Hematopoietic multipotent progenitor cell treated with erythropoietin and hydrocortisone succinate and interleukin-3 and kit ligand, for 4 days (in vitro differentiated cells): ENCODE measurements around the gene AP5B1.
A peak's percentile ranks its signal among the peaks of the same experiment; 100 is the strongest.
"Not testable (repeated sequence)": the region's sequence is repeated elsewhere in the genome, so short reads cannot be mapped to it uniquely, and the experiment has no call there.

Experiments
- DNase-seq: peaks from one replicate; pipeline ENCODE4 v3.0.0-alpha.2; 2015

The AP5B1 gene

DNA sequence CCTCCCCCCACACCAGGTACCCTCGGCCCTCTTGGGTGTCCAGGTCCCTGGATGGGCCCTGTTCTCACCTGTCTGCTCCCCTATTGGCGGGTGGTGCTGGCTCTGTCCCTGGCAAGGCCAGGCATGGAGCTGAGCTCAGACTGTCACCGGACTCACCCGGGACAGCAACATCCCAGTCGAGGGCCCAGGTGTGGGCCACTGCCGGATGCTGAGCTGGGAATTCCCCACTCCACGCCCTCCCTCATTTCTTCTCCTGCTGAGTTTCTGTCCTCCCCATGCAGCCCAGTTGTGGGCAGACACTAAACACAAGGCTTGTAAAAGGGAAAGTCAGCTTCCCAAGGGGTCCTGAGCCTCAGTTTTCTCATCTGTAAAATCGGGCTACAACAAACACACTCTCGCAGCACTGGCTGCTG, 2.0 kb upstream of the AP5B1 start:
- DNase-seq = no peak

DNA sequence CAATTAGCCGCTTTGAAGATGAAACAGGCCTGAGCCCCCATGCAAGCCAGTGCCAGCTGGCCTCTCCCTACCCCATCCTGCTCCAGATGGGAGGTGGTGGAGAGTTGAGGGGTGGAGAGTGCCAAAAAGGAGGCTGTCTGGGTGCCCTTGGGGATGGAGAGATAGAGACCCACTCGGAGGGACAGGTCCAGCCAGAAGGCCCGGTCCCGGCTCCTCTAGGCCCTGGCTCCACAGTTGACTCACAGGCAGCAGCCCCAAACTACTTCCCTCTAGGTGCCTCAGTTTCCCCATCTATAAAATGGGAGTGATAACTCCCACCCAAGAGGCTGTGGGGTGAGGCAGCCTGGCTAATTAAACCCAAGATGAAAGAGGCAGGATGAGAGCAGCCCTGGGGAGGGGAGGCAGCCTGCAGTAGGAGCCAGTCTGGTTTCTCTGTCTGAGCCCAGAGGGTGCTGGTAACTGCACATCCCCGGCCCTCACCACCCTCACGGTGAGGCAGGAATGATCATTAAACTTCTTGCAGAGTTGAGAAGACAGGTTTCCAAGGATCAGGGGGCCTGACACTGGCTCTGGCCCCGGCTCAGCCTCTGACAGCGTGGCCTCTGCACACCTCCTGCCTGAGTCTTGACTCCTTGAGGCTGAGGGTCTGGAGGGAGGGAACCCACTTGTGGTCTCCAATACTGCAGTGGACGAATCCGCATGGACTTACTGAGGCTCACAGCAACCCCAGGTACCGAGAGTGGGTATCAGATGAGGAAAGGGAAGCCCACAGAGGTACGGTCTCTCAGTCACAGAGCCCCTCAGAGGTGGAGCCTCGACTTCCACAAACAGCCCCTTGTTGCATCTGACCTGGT, 1.4 kb upstream of the AP5B1 start:
- DNase-seq = no peak

DNA sequence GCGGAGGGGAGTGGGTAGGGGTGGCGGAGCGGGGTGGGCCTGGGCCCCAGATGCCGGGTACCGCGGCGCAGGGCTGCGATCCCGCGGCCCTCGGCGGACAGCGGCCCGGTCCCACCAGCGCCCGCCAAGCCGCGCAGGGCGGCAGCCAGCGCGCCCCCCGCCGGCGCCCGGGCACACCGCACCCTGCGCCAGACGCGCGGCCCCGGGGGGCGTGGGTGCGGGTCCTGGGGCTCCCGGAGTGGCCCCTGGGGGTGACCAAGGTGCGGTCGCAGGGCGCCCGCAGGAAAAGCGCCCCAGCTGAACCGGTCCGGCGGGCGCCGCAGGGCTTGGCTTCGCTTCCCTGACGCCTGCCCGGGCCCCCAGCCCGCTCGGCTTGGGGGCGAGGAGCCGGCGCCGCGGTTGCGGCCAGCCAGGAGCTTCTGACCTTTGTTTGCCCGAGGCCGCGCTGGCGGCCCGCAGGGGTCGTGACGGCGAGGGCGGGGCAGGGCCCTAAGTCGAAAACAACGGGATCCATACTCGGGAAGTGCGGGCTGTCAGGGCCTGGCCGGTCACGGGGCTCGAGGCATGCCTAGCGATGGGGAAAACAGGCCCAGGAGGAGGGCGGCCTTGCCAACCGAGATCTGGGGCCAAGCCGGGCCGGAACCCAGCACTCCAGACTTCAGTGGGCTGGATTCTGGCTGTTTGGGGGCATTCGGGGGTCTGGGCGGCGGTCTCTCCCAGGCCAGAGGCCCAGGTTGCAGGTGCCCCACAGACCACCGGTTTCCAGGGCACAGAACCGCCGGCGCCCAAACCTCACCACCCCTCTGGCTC, 581 bp upstream of the AP5B1 start:
- peak; percentile 25 for DNase-seq

DNA sequence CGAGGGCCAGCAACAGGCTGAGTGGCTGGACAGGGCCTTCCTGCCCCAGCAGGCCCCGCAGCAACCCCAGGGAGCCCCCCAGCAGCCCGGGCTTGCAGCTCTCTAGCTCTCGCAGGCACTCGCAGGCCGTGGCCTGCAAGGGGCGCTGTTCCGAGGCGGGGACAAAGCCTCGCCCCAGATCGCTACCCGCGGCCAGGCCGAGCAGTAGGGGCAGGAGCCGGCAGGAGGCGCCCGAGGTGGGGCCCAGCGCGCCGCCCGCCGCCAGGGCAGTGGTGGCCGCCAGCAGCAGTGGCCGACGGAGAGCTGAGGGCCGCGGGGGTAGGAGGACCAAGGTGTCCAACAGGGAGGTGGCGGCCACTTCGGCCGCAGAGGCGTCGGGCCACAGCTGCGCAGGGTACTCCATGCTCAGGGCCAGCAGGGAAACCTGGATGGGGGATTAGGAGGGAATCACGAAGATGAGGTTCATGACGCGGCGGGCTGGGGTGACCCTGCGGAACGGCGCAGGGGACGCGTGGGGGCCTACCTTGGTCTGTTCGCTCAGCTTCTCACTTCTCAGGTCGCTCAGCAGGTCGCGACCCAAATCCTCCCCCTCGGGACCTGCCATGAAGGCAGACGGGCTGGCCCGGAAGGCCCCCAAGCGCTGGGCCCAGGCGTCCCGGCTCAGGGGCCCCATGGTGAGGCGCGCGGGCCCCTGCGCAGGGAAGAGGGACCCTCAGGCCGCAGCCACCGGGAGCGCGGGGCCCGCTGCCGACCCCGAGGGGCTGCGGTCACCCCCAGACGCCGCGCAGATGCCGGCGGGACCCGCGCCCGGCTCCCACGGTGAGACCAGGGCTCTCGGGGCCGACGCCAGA, 632 bp downstream of the AP5B1 start:
- DNase-seq = peak; percentile 94

DNA sequence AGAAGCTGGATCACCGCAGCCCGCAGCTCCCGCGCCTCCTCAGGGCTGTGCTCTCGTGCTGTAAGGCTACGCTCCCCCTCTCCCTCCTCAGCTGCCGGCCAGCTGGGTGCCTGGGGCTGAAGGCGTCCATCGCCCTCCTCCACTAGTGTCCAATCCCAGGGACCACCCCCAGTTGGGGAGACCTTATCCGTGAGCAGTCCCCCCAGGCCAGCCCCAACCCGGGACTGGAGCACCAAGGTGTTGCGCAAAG, 1.2 kb downstream of the AP5B1 start:
- no peak for DNase-seq

DNA sequence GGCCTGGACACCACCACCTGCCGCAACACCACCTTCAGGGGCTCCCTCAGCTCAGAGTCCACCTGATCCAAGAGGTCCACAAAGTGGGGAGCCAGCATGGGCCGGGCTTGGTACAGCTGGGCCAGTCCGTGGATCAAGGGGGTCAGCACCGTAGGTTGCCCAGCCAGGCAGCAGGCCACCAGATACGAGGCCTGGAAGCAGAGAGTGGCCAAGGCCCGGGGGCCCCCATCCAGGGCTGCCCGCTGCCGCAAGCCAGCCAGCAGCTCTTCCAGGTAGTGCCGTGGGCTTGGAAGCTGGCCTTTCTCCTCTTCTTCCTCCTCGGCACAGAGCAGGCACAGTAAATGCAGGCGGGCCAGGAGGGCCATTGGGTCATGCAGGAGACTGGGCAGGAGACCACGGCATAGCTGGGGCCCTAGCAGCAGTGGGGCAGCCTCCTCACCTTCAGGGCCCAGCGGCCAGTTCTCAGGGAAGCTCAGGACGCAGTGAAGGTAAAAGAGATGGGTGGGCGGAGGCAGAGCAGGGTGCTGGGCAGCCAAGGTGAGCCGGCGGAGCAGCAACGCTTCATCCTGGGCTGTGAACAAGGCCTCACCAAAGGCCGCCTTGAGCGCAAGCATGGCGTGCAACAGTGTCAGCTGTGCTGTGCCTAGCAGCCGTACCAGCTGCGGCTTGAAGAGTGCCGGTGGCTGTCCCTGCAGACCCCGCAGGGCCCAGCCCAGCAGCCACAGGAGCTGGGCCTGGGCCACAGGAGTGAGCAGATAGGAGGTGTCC, 1.7 kb downstream of the AP5B1 start:
- no peak for DNase-seq

DNA sequence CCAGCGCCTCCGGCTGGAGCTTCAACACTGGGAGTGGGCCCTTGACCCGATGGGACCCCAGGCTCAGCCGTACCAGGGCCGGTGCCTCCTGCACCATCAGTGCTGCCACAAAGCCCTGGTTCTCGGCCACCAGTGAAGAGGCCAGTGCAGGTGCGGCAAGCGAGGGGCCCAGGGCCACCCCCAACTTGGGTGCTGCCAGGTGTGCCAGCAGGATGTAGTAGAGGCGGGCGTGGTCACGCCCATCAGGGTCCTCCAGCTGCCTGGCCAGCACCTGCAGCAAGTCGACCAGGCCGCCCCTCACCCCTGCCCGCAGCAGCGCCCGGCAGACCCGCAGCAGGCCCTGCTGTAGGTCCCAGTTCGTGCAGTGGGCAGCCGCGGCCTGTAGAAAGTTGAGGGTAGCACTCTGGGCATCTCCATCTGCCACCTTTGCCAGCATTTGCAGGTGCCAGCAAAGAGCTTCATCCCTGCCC, 2.3 kb downstream of the AP5B1 start:
- DNase-seq = no peak

DNA sequence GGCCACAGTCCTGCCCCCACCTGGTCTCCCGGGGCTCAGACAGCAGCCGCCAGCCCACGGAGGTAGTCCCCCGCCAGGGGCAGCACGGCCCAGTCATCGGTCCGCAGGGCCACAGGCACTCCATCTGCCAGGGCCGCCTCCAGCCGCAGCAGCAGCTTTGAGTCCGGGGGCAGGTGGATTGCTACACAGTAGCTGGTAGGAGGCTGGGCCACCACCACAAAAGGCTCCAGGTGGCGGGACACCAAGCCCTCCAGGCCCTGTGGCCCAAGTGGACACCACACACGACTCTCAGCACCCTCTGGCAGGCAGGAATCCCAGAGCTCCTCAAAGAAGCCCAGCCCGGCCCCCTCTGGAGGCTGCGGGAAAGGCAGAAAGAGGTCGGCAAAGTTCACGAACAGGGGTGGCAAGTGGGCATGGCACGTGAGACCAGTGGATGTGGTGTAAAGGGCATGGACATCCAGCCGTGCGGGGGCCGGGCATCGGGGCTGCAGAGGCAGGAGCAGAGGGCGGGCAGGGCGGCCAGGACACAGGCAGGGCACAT, 2.9 kb downstream of the AP5B1 start:
- no peak for DNase-seq

DNA sequence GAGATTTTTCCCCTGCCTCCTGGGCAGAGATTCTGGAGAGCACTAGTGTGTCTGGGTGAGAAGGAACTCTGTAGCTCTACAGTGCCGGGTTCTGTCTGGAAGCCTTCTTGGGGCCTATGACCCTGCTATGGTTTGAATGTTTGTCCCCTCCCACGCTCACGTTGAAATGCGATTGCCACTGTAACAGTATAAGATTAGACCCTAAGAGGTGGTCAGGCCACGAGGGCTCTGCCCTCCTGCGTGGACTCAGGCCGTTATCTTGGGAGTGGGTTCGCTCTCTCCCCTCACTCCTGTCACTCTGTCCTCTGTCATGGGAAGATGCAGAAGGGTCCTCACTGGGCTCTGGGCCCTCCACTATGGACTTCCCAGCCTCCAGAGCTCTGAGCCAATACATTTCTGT, 3.5 kb downstream of the AP5B1 start:
- DNase-seq = no peak

DNA sequence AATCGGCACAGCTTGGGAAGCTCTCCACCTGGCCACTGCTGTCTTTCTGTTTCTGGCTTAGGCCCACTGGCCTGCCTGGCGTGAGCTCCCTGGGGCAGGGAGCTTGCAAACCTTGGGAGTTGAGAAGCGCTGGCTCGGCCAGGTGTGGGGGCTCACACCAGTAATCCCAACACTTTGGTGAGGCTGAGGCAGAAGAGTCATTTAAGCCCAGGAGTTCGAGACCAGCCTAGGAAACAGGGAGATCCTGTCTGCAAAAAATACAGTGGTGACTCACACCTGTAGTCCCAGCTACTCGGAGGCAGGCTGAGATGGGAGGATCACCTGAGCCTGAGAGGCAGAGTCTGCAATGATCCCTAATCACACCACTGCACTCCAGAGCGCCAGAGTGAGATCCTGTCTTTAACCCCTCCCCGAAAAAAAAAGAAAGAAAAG, 4.0 kb downstream of the AP5B1 start:
- DNase-seq = no peak

DNA sequence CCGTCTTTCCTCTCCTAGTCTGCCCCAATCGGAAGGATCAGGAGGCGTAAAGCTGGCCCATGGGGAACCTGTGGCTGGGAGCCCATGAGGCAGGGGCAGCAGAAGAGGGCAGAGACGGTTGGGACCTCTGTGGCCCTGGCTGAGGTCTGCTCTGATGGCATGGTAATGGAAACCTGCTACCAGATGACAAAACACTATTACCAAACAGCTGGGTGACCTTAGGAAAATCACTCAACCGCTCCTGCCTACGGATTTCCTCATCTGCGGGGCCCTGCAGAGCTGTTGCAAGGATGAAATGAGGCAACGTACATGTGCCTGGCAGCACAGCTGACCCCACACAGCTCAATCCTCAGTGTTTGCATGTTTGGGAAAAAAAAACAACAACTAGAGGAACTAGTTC, 4.6 kb downstream of the AP5B1 start:
- DNase-seq = peak; percentile 78

DNA sequence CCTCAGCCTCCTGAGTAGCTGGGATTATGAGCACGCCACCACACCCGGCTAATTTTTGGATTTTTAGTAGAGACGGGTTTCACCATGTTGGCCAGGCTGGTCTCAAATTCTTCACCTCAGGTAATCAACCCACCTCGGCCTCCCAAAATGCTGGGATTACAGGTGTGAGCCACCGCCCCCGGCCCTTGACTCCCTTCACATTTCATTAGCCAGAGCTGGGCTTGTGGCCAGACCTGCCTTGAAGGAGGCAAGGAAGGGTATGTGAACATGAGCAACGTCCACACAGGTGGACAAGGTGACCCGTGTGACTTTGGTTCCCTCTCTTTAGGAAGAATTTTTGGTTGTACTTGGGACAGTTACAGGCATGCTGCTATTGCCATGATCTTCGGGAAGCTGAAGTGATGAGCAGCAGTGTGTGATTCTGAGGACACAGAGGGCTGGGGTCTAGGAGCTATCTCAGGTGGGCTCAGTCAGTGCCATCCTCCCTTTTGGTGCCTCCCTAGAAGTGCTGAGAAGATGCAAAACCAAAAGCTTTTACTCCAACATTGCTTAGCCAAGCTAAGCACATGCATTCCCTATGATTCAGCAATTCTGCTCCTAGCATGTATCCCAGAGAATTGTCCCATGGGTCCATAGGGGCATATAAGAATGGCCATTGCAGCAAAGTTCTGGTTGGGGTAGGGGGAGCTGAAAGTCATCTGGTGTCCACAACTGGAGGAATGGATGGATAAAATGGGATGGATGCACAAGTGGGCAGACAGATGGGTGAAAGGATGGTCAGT, 6.1 kb downstream of the AP5B1 start:
- DNase-seq = no peak

DNA sequence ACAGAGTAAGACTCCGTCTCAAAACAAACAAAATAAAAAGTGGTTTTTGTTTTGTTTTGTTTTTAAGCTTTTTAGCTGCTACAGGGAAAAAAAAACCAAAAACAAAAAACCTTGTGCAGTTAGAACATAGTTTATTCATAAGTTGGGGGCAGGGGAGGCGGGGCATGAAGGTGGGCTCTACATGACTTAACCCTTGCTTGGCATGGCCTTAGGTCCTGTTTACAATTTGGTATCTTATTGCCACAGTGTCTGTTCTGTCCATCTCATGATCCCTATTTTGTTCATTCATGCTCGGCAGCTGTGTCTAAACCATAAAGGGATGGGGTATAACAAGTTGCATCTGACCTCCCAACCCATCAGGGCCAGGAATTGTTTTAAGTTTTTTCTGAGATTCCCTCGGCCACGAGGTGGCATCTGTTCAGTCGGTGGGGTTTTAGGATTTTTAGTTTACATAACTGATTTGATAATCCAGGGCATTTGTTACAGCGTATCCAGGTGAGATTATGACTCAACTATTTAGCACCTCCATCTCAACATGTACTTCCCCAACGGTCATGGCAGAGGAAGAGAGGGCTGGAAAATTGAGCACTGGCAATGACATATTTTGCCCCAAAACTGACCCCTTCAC, 6.9 kb downstream of the AP5B1 start:
- DNase-seq = peak; percentile 33

DNA sequence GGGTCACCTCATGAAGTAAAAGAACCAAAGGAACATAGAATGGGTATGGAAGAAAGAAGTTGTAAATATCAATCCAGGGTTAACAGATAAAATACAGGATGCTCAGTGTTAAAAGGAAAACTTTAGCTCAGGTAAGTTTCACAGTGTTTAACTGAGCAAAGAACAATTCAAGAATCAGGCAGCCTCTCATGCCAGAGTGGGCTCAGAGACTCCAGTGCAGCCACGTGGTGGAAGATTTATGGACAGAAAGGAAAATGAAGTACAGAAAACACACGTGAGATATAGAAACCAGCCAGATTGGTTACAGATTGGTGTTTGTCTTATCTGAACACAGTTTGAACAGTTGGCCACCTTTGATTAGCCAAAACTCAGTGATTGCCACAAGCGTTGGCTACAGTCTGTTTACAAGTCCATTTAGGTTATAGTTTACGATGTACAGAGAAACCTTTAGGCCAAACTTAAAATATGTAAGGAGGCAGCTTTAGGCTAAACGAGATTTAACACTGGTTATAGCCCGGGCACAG, 9.1 kb downstream of the AP5B1 start:
- no peak for DNase-seq

DNA sequence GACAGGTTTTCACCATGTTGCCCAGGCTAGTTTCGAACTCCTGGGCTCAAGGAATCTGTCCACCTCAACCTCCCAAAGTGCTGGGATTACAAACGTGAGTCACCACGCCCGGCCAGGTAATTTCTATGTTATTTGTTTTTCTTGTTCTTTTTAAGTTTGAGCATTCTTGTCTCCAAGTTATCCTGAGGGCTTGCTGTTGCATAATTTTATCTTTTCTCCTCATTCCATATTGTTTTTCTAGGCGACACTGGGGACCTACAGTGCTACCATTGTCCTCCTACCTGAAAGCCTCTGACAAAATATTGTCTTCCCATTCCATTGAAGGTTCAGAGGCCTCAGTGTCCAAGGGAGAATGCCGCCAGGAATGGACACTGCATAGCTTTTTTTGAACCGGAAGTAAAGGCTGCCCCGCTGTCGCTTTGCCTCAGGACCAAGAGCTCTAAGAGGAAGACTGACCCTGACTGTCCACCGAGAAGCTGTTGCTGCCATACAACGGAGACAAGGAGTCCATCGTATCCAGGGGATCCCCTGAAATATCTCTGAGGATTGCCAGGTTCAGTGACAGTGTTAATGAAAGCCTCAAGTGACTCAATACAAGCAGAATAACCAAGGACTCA, 9.7 kb downstream of the AP5B1 start:
- DNase-seq = no peak

DNA sequence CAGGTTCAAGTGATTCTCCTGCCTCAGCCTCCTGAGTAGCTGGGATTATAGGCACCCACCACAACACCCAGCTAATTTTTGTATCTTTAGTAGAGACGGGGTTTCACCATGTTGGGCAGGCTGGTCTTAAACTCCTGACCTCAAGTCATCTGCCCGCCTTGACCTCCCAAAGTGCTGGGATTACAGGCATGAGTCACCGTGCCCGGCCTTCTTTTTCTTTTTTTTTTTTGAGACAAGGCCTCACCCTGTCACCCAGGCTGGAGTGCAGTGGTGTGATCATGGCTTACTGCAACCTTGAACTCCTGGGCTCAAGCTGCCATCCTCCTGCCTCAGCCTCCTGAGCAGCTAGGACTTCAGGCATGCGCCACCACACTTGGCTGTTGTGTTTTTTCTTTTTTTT, 13.0 kb downstream of the AP5B1 start:
- not testable (repeated sequence) for DNase-seq

DNA sequence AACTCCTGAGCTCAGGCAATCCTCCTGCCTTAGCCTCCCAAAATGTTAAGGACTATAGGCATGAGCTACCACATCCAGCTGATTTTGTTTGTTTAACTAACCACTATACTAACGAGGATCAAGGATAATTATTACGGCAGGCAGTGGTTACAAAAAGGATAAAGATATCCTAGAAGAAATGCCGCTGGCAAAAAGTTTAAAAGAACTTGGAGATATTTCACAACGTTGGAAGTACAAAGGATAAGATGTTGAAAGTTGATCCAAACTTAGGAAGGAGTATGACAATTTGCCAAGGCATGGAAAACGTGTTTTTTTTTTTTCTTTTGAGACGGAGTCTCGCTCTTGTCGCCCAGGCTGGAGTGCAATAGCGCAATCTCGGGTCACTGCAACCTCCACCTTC, 13.4 kb downstream of the AP5B1 start:
- no peak for DNase-seq

DNA sequence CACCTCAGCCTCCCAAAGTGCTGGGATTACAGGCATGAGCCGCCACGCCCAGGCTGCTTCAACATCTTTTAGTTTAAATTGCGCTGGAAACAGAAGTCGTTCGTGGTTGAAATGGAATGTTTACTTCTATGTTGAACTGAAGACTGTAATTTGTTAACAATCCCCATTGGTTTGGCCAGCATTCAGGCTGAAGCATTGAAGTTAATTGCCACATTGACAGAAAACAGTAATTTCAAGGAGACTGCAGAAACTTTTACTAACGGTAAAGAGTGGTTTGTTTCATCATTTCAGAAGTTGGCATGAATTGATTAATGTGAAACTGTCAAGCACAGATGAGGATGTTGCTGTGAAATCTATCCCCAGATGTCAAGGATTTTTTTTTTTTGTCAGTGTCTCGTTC, 14.2 kb downstream of the AP5B1 start:
- DNase-seq = peak; percentile 81

DNA sequence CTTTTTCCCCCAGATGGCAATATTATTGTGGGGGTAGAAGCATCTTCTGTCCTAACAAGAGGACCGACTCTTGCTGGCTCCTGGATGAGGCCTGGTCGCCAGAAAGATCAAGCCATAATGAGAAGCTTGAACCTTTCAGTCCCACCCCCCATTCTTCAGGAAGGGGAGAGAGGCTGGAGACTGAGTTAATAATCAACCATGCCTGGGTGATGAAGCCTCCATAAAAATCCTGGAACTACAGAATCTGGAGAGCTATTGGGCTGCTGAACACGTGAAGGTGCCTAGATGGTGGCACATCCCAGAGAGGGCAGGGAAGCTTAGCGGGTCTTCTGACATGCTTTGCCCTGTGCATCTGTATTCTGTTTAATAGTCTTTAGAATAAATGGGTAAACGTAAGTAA, 16.3 kb downstream of the AP5B1 start:
- DNase-seq = no peak

DNA sequence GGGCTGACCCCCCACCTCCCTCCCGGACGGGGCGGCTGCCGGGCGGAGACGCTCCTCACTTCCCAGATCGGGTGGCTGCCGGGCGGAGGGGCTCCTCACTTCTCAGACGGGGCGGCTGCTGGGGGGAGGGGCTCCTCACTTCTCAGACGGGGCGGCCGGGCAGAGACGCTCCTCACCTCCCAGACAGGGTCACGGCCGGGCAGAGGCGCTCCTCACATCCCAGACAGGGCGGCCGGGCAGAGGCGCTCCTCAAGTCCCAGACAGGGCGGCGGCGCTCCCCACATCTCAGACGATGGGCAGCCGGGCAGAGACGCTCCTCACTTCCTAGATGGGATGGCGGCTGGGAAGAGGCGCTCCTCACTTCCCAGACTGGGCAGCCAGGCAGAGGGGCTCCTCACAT, 18.0 kb downstream of the AP5B1 start:
- not testable (repeated sequence) for DNase-seq
